C4-2B (cell line): Measurements from ENCODE around the gene MSTN.

Experiments used
- CTCF ChIP-seq: fragments of 450-650 bp; conservative IDR thresholded peaks from 2 replicates; pipeline ENCODE4 v1.5.1; 2017; ENCODE audit warnings: mild to moderate bottlenecking
- ZFX ChIP-seq: fragments of 450-650 bp; IDR thresholded peaks from 2 replicates; pipeline ENCODE4 v1.6.1; 2017

- TF ChIP-seq CTCF (no peak), ZFX (no peak)
Measured at GRCh38 chr2:190094316-190094871, 31.9 kb upstream of the MSTN start.
